ENCODE data around the gene DMD.

GRCh38 chrX:32267796-32268195, 943.6 kb downstream of the DMD start:
- TF ChIP-seq CEBPB (IDR thresholded peaks at IDR 0.05; ENCODE audit: low read depth, low read length), result no peak
- no peak for TF ChIP-seq MAFK (IDR thresholded peaks at IDR 0.05; ENCODE audit: low read depth, low read length)
- no peak for TF ChIP-seq POLR2A (IDR thresholded peaks at IDR 0.05; ENCODE audit: control extremely low read depth in 1 of 2, low read depth in 2 of 2, low read length in 2 of 2)
- no peak for TF ChIP-seq TCF12 (IDR thresholded peaks at IDR 0.05; ENCODE audit: low read depth, low read length)
- no peak for TF ChIP-seq GTF2F1 (IDR thresholded peaks at IDR 0.05; ENCODE audit: borderline replicate concordance, low read depth, low read length)
- no peak for TF ChIP-seq HDAC2 (IDR thresholded peaks at IDR 0.05; ENCODE audit: borderline replicate concordance in 1 of 2, low read depth in 2 of 2, low read length in 2 of 2)
- no peak for TF ChIP-seq BACH1 (IDR thresholded peaks at IDR 0.05; ENCODE audit: low read length)
- TF ChIP-seq CTCF (IDR thresholded peaks at IDR 0.05; ENCODE audit: control extremely low read depth in 1 of 3, insufficient read depth in 1 of 3, low read depth in 1 of 3, low read length in 3 of 3), result no peak
- no peak for TF ChIP-seq RXRA (IDR thresholded peaks at IDR 0.05; ENCODE audit: insufficient read depth, low read depth, low read length)
- no peak for TF ChIP-seq BCL11A (IDR thresholded peaks at IDR 0.05; ENCODE audit: low read depth in 2 of 2, low read length in 2 of 2)
- no peak for TF ChIP-seq YY1 (IDR thresholded peaks at IDR 0.05; ENCODE audit: low read depth, low read length)
- no peak for TF ChIP-seq CHD2 (IDR thresholded peaks at IDR 0.05; ENCODE audit: low read length)

All from H1 (cell line).